Measurements from ENCODE around the gene SDK1.

SDK1 gene

DNA sequence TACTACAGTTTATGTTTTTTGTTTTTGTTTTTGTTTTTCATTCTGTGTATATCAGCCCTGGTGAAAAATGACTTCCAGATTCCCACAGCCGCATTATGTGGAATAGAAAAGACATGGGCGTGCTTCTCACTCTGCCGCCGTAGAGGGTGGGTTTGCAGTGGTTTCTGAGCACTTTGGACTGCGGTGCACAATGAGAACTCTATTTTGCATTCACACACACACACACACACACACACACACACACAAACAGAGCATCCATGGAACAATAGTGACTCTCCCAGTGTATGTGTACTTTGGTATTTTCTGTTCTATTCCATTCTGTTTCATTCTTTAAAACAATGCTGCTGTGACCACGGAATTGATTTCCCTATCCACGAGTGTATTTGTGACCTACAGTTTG, 723.8 kb downstream of the SDK1 start:
- Mint-ChIP-seq H3K4me1 (peaks cover 7% of the 10 kb centered on the region), H3K9me3 (peaks cover 0 to 15% of the 10 kb centered on the region in 2 donors), H3K4me3 (no peak overlapping the region), H3K27ac (no peak overlapping the region), H3K27me3 (peaks cover 10% of the 10 kb centered on the region)
- ATAC-seq = no peak
- no peak for DNase-seq

DNA sequence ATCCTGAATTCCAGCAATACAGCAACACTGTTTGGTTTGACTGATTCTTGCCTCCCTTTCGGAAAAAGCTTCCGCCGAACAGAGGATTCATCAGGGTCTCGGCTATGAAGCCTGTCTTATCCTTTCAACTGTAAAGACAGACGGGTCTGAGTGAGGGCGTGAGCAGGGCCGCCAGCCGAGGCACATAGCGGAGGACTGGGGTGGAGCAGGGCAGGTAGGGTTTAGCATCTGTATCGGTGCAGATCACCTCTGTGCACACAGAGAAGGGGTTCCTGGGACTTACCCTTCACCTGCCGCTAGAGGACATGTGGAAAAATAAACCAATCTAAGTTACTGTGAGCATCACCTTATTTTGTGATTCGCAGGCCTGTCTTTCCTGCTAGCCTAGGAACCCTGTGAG, 724.2 kb downstream of the SDK1 start:
- Mint-ChIP-seq H3K9me3 (peaks cover 0 to 11% of the 10 kb centered on the region in 2 donors), H3K27me3 (peaks cover 10% of the 10 kb centered on the region), H3K27ac (no peak overlapping the region), H3K4me1 (peaks cover 7% of the 10 kb centered on the region), H3K4me3 (no peak overlapping the region)
- ATAC-seq (no peak), DNase-seq (no peak)

DNA sequence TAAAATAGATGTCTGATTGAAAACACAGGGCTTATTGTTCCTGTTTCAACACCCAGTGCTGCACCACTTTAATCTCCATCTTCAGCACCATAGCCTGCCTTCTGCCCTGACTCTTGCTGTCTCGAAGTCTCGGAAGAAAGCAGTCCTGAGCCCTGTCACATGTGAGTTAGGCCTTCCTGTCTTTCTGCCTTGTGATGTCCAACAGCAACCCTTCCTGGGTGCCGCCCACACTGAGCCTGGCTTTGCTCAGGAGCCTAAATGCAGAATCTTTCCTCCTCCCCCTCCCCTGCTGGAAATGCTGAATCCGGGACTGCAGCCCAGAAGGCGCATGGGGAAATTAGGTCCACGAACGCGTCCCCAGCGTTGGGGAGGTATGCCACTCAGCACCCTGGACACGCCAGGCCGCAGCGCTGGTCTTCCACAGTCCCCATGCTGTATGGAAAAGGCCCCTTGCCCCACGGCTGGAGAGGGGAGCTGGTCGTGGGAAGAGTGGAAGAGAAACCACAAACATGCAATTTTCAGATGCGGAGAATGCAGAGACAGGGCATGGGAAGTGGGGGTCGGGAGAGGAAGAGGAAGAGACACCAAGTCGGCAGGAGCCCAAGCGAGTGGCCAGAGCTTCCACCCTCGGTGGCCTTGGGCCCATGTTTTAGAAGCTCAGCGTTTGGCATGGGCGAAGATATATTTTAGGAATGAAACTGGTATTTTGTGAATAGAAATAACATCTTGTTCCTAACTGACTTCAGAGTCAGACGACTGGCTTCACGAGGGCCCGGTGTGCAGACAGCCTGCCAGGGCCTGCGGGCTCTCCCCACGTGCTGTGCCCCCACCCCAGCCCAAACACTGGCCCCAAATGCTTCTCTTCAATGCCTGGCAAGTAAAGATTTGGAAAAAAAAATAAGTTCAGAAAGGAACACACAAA, 724.9 kb downstream of the SDK1 start:
- H3K4me1 Mint-ChIP-seq = peaks cover 7% of the 10 kb centered on the region
- H3K9me3 Mint-ChIP-seq = peaks cover 0 to 4% of the 10 kb centered on the region in 2 donors
- H3K4me3 Mint-ChIP-seq = no peak overlapping the region
- DNase-seq = no peak
- peaks cover 10% of the 10 kb centered on the region for H3K27me3 Mint-ChIP-seq
- peak overlapping the region in 1 of 2 donors; percentile 31 for H3K27ac Mint-ChIP-seq
- no peak for ATAC-seq

DNA sequence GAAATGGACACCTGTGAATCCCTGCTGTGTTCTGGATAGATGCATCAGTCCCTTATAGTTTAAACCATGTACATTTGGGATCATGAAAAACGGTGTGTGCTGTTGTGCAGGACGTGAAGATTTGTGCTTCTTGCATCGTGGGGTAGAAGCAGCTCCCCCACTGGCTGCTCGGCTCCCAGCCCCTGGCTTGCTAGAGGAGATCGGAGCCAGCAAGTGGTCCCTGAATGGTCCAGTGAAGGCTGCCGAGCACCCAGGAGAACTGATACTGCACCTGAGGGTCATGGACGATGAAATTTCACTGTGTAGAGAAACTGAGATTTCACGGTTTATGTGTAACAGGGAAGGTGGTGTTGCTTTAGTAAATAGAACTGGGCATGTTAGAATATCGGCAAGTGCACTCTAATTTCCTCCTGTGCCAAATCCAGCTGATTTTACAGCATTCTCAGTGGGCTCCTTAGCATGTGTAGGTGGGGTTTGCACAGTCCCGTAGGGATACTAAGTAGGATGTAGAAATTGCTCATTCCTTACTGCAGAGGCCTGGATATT, 726.0 kb downstream of the SDK1 start:
- ATAC-seq = no peak

DNA sequence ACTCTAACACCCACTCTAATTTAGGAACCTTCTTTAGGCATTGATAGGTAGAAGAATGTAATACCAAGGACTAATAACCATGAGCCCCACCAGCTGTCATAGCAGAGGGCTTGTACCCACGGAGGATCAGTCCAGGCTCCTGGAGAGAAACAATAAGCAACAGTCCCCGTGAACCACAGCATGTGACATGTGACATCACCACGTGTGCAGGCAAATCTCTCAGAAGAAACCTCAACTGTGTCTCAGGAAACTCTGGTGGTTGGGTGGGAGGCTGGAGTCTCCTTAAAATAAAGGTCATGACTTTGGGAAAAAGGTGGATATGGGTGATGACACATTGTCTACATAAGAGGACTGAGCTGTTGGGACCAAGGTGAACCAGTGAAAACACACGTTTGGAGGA, 727.2 kb downstream of the SDK1 start:
- Mint-ChIP-seq H3K4me3 (no peak overlapping the region), H3K27me3 (peaks cover 10% of the 10 kb centered on the region), H3K27ac (peak overlapping the region in 1 of 2 donors; percentile 12), H3K9me3 (no peaks in the 10 kb centered on the region), H3K4me1 (peaks cover 7% of the 10 kb centered on the region)
- DNase-seq (no peak), ATAC-seq (no peak)

More for the DNA sequence above, 726.0 kb downstream of the SDK1 start:
- H3K4me3 Mint-ChIP-seq = no peak overlapping the region
- H3K9me3 Mint-ChIP-seq = no peaks in the 10 kb centered on the region
- no peak for DNase-seq
- no peak overlapping the region for H3K27ac Mint-ChIP-seq
- H3K4me1 Mint-ChIP-seq = peaks cover 7% of the 10 kb centered on the region
- peaks cover 10% of the 10 kb centered on the region for H3K27me3 Mint-ChIP-seq

DNA sequence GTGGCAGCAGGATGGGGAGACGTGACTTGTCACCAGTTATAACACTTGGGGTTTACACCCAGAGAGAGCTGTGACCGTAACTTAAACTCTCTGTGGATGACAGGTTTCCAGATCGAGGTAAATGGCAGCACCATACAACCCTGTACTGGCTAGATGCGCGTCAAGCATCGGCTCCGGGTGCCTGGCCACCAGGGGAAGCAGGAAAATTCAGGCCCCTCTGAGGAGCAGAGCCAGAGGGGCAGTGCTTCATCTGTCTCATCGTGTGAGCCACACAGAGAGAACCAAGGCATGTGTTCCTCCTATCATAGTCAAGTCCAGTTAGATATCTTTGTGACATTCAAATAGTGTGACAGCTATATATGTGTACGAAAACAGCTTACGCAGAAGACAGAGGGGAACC, 728.9 kb downstream of the SDK1 start:
- ATAC-seq = no peak
- Mint-ChIP-seq H3K9me3 (no peaks in the 10 kb centered on the region), H3K4me1 (peaks cover 7% of the 10 kb centered on the region), H3K27ac (no peak overlapping the region), H3K27me3 (peaks cover 10% of the 10 kb centered on the region), H3K4me3 (no peak overlapping the region)
- DNase-seq = no peak

DNA sequence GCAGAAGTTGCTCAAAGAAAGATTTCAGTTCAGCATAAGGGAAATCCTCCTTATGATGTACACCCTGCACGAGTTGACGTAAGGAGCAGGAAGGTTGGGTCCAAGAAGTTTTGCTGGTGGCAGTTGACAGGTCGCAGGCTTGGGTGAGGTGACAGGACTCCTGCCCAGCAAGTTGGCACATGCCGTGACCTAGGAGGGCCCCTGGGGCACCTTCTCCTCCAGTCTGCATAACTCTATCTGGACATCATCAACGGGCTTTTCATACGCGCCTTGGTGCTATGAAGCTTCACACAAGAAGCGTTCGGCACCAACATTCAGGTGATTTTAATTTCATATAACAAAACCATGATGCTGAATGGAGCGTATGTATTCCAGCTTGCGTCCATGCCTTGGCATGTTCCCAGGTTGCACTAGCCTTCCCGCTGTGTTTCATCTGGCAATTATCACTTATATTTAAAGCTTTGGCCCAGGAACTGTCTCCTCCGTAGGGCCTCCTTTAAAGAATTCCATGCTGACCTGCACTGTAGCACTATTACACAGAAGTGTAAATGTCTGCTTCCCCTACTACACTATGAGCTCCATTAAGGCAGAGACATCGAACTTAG, 729.4 kb downstream of the SDK1 start:
- Mint-ChIP-seq H3K4me3 (no peak overlapping the region), H3K9me3 (no peaks in the 10 kb centered on the region), H3K27me3 (peaks cover 10% of the 10 kb centered on the region), H3K27ac (no peak overlapping the region), H3K4me1 (peaks cover 7% of the 10 kb centered on the region)
- no peak for ATAC-seq
- DNase-seq = no peak

DNA sequence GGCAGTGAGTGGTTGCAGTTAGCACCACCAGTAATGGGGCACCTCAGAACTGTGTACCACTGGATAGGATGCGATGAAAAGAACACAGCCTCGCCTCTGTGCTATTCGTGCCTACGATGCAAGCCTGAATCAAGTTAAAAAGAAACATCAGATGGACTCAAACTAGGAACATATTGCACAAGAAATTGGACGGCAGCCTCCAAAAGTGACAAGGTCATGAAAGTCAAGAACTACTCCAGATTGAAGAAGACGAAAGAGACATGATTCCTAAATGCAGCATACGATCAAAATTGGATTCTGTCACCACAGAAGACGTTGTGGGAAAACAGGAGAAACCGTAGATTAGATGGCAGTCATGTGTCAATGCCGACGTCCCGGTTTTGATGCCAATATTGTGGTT, 732.9 kb downstream of the SDK1 start:
- ATAC-seq = no peak
- Mint-ChIP-seq H3K27ac (no peak overlapping the region), H3K27me3 (no peaks in the 10 kb centered on the region)

DNA sequence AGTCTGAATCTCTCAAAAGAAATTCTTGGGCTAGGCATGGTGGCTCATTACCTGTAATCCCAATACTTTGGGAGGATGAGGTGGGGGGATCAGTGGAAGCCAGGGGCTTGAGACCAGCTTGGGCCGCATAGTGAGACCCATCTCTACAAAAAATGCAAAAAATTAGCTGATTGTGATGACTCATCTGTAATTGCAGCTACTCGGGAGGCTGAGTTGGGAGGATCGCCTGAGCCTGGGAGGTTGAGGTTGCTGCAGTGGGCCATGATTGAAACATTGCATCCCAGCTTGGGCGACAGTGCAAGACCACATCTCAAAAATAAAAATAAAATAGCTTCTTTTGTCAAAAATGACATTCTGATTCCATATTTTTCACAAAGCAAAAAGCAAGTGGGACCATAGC, 736.3 kb downstream of the SDK1 start:
- H3K9me3 Mint-ChIP-seq = no peaks in the 10 kb centered on the region
- no peaks in the 10 kb centered on the region for H3K27me3 Mint-ChIP-seq
- ATAC-seq = no peak
- H3K4me3 Mint-ChIP-seq = no peak overlapping the region
- DNase-seq = no peak
- H3K4me1 Mint-ChIP-seq = no peaks in the 10 kb centered on the region
- H3K27ac Mint-ChIP-seq = no peak overlapping the region

More for the DNA sequence above, 732.9 kb downstream of the SDK1 start:
- no peak overlapping the region for H3K4me3 Mint-ChIP-seq
- no peaks in the 10 kb centered on the region for H3K9me3 Mint-ChIP-seq
- H3K4me1 Mint-ChIP-seq = no peaks in the 10 kb centered on the region
- no peak for DNase-seq

DNA sequence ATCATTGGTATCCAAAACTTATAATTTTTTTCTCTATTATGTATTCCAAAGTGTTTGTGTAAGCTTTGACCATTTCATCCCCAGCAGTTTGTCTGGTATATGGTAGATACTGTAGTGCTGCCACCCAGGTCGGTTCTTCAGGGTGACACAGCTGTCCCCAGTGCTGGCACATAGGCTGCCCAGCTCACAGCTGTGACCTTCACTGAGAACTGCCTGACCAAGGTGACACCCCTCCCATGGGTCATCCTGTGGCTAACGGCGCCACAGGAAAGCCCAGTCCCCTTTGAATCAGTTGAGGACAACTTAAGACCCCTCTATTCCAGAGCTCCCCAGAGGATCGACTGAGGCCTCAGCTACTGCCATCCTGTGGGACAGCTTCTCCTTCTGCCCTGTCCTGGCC, 736.8 kb downstream of the SDK1 start:
- H3K4me3 Mint-ChIP-seq = no peak overlapping the region
- H3K4me1 Mint-ChIP-seq = no peaks in the 10 kb centered on the region
- H3K27ac Mint-ChIP-seq = peak overlapping the region in 1 of 2 donors; percentile 60
- no peak for ATAC-seq
- H3K9me3 Mint-ChIP-seq = no peaks in the 10 kb centered on the region
- H3K27me3 Mint-ChIP-seq = no peaks in the 10 kb centered on the region
- no peak for DNase-seq

DNA sequence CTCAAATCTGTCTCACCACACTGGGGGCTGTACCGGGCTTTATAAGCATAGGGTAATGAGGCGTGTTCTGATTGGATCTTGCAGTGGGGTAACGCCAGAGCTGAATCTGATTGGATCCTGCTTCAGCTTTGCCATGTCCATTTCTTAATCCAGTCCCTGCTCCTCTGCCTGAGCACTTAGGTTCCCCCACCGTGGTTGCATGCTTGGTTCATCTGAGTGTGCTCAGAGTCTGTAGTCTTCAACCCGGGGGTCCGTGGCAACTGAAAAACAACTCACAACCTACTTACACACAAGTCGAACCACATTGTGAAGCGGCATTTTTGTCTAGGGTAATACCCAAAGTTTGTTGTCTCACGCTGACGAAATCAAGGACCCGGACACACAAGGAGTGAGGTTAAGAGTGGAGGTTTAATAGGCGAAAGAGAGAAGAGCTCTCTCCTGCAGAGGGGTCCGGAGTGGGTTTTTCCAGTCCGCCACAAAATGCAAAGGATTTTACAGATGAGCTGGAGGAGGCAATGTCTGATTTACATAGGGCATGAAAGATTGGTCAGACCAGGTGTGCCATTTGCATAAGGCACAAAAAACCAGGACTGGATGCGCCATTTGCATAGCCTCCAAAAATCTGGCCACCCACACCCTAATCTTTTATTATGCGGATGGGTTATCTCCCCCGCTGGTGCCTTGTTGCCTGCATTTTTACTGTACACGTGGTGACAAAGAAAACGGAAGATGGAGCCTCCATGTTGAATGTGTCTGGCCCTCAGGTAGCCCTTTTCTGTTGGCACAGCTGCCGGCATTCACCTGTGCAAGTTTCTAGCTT, 739.3 kb downstream of the SDK1 start:
- no peak for ATAC-seq
- Mint-ChIP-seq H3K27ac (no peak overlapping the region), H3K27me3 (no peaks in the 10 kb centered on the region), H3K9me3 (no peaks in the 10 kb centered on the region), H3K4me1 (no peaks in the 10 kb centered on the region), H3K4me3 (no peak overlapping the region)
- no peak for DNase-seq

DNA sequence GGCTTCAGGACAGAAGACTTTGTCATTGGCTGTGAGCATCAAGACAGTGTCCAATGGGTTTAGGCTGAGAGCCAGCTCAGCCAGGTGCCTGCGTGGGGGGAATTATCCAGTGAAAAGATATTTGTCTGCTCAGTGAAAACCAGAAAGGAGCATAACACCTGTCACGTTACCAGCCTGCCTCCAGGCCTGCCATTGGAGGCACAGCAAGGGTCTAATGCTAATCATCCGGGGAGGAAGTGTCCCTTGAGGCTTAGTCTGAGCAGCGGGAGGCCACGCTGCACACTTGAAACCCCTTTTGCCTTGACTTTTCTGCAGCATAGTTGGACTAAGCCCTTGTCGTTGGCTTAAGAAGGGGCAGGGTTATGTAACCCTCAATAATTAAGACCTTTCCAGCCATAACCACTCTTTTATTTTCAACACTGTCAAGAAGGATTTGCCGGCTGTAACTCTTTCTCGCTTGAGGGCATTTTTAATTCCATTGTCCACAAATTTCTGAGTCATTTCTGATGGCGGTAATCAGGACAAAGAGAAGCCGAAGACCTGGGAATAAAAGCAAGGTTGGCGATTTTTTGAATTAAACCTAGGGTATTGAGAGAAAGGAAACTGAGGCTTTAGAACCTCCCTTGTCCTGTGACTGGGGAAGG, 741.5 kb downstream of the SDK1 start:
- no peaks in the 10 kb centered on the region for H3K4me1 Mint-ChIP-seq

DNA sequence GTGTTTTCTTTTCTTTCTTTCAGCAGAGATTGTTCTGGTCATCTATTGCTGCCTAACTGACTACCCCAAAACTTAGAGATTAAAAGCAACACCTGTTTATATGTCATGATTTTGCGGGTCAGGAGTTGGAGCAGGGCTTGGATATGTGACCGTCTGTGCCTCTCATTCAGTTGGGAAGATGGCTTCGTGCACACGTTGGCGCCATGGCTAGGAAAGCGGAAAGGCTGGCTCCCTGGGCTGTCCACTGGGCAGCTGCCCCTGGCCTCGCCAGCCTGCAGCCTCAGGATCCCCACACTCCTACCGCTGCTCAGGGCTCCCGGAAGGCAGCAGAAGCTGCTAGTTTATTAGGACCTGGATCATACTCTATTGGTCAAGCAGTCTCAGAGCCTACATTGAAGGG, 742.9 kb downstream of the SDK1 start:
- no peaks in the 10 kb centered on the region for H3K27me3 Mint-ChIP-seq
- H3K9me3 Mint-ChIP-seq = no peaks in the 10 kb centered on the region
- no peaks in the 10 kb centered on the region for H3K4me1 Mint-ChIP-seq
- no peak for ATAC-seq
- no peak overlapping the region for H3K27ac Mint-ChIP-seq
- no peak overlapping the region for H3K4me3 Mint-ChIP-seq
- DNase-seq = no peak

More for the DNA sequence above, 741.5 kb downstream of the SDK1 start:
- ATAC-seq (no peak), DNase-seq (no peak)
- no peaks in the 10 kb centered on the region for H3K27me3 Mint-ChIP-seq
- no peaks in the 10 kb centered on the region for H3K9me3 Mint-ChIP-seq
- H3K27ac Mint-ChIP-seq = no peak overlapping the region
- no peak overlapping the region for H3K4me3 Mint-ChIP-seq

DNA sequence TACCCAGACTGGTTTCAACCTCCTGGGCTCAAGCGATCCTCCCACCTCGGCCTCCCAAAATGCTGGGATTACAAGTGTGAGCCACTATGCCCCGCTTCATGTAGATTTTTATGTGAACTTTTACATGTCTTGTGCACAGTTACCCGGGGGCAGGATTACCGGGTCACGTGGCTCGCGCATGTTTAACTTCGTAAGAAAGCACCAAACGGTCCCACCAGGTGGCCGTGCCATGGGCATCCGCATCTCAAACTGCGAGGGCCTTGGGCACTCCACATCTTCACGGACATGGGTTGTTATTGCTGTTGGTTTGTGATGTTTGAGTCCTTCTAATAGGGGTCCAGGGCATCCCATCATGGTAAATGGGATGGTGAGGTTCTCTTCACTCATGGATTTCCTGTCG, 744.4 kb downstream of the SDK1 start:
- H3K9me3 Mint-ChIP-seq = no peaks in the 10 kb centered on the region
- no peaks in the 10 kb centered on the region for H3K4me1 Mint-ChIP-seq
- ATAC-seq = no peak
- no peaks in the 10 kb centered on the region for H3K27me3 Mint-ChIP-seq
- no peak overlapping the region for H3K27ac Mint-ChIP-seq
- H3K4me3 Mint-ChIP-seq = no peak overlapping the region
- no peak for DNase-seq

DNA sequence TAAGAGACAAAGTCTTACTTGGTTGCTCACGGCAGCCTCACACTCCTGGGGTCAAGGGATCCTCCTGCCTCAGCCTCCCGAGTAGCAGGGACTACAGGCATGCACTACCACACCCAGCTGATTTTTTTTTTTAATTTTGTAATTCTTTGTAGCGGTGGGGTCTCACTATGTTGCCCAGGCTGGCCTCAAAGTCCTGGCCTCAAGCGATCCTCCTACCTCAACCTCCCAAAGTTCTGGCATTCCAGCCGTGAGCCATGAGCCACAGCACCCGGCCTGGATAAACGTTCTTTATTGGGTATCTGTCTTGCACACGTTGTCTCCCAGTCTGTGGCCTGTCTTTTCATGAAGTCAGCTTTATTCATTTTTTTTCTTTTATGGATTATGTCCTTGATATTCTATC, 744.9 kb downstream of the SDK1 start:
- no peak overlapping the region for H3K4me3 Mint-ChIP-seq
- H3K27ac Mint-ChIP-seq = no peak overlapping the region
- ATAC-seq = no peak
- H3K9me3 Mint-ChIP-seq = no peaks in the 10 kb centered on the region
- no peaks in the 10 kb centered on the region for H3K27me3 Mint-ChIP-seq
- no peaks in the 10 kb centered on the region for H3K4me1 Mint-ChIP-seq
- no peak for DNase-seq

All from stimulated activated naive CD8-positive, alpha-beta T cell treated with anti-CD3 and anti-CD28 coated beads, Interleukin-15, amount 100 ng/mL, for 72 hours (primary cell).